Esophagus muscularis mucosa (tissue), 4 donors: ENCODE results near the gene TMEM88. TPM values are rescaled to one million over a fixed set of nuclear protein-coding genes. Genes with fewer than 3 reads are reported as not detected.

Experiments
- DNase-seq: peaks from one replicate; pipeline ENCODE4 v3.0.0-alpha.2; 2017; ENCODE audit errors: extremely low spot score
- H3K27ac ChIP-seq, 4 donors: fragments of 200-600 bp; sonication (generic); replicated peaks in 1 of 4; 1 replicate in 3 of 4; 2 replicates in 1 of 4; pipeline ENCODE4 v1.5.1; 2016 to 2019; ENCODE audit warnings: mild to moderate bottlenecking in 1 of 4
- H3K27me3 ChIP-seq, 4 donors: fragments of 200-600 bp; sonication (generic); one replicate each; pipeline versions ENCODE4 v1.5.1 to v1.6.0; 2016 to 2019
- H3K36me3 ChIP-seq, 4 donors: fragments of 200-600 bp; sonication (generic); one replicate each; pipeline ENCODE4 v1.5.1; 2016 to 2019
- H3K4me1 ChIP-seq, 4 donors: fragments of 200-600 bp; sonication (generic); one replicate each; pipeline ENCODE4 v1.5.1; 2016 to 2019
- H3K4me3 ChIP-seq, 4 donors: fragments of 200-600 bp; sonication (generic); 1 replicate in 2 of 4; 2 replicates in 2 of 4; pipeline ENCODE4 v1.5.1; 2016 to 2019; ENCODE audit warnings: mild to moderate bottlenecking in 4 of 4, moderate library complexity in 1 of 4
- H3K9me3 ChIP-seq, 4 donors: fragments of 200-600 bp; sonication (generic); 1 replicate in 3 of 4; 2 replicates in 1 of 4; pipeline ENCODE4 v1.5.1; 2016 to 2019
- CTCF ChIP-seq, 3 experiments: fragments of 200-600 bp in 2 of 3; fragments of 450-650 bp in 1 of 3; sonication (generic) in 2 of 3; IDR thresholded peaks; one replicate each; pipeline ENCODE4 v1.5.1; 2017 to 2019; ENCODE audit warnings: antibody characterized with exemption in 3 of 3, mild to moderate bottlenecking in 2 of 3, moderate library complexity in 1 of 3
- EP300 ChIP-seq: sonication (generic); formaldehyde crosslinking; IDR thresholded peaks from one replicate; pipeline ENCODE4 v1.6.1; 2017; ENCODE audit warnings: antibody characterized with exemption
- POLR2A ChIP-seq: fragments of 450-650 bp; IDR thresholded peaks from one replicate; pipeline ENCODE4 v1.6.1; 2017; ENCODE audit warnings: antibody characterized with exemption, moderate library complexity, mild to moderate bottlenecking, low read depth
- POLR2AphosphoS5 ChIP-seq, 2 donors: sonication (generic); formaldehyde crosslinking; IDR thresholded peaks; one replicate each; pipeline ENCODE4 v1.6.1; 2017; ENCODE audit warnings: antibody characterized with exemption in 2 of 2
- WGBS: methylation state at CpG from one replicate; pipeline ENCODE4 v1.1.5; 2018; 5-methylcytosine and 5-hydroxymethylcytosine counted together
- intact Hi-C: fragments of 100-400 bp; cut with DNase I; formaldehyde crosslinking; loops from one replicate; pipeline ENCODE4 v1.15.1; 2023
- total RNA-seq, 4 donors: library from RNA; depleted of rRNA; stranded (reverse); fragments of >200 nt; gene quantifications; one replicate each; pipeline versions ENCODE4 v1.1.0 to v1.2.1, GENCODE V29; 2016

TMEM88 gene
- total RNA-seq, 4 donors from 2014 or later, result 13.3 to 45.9 (median 42.5) TPM

GRCh38 chr17:7856011-7856810 is 1.3 kb downstream of the TMEM88 start:
- Histone ChIP-seq H3K27ac (peak overlapping the region; percentile 91 to 95 (median 94)), H3K4me1 (peaks cover 45 to 62% (median 55%) of the 10 kb centered on the region in 4 donors), H3K36me3 (peaks cover 15 to 41% (median 30%) of the 10 kb centered on the region in 4 donors), H3K4me3 (peak overlapping the region; percentile 69 to 76 (median 74)), H3K9me3 (no peaks in the 10 kb centered on the region), H3K27me3 (no peaks in the 10 kb centered on the region)
- DNase-seq, result no peak
- intact Hi-C loops, result no loop called here
- TF ChIP-seq CTCF (IDR thresholded peaks at IDR 0.05) (no peak), POLR2A (no peak), EP300 (no peak), POLR2AphosphoS5 (IDR thresholded peaks at IDR 0.05) (peak; percentile 43 to 53)
- WGBS, result 11% methylated on average over 21 of the region's 29 CpGs

GRCh38 chr17:7856811-7857712 is 2.2 kb downstream of the TMEM88 start, which contains the start of gene NAA38:
Gene NAA38, minus strand, starts transcription at chr17:7857559. Its CDS starts 96 bp downstream, at chr17:7857463.
- intact Hi-C loops, result no loop called here

GRCh38 chr17:7857713-7858521 is 3.1 kb downstream of the TMEM88 start, which contains the start of gene CYB5D1:
Gene CYB5D1, plus strand, starts transcription at chr17:7858003. Its CDS starts 132 bp downstream, at chr17:7858135.
- Histone ChIP-seq H3K27ac (peak within 1 kb of the TSS; percentile 91 to 95 (median 94)), H3K4me3 (peak within 1 kb of the TSS; percentile 69 to 76 (median 74)), H3K9me3 (no peaks in the 10 kb centered on the region), H3K4me1 (peaks cover 30 to 53% (median 43%) of the 10 kb centered on the region in 4 donors), H3K36me3 (peaks cover 9 to 26% (median 20%) of the 10 kb centered on the region in 4 donors), H3K27me3 (no peaks in the 10 kb centered on the region)
- intact Hi-C loops, result no loop called here
- TF ChIP-seq CTCF (IDR thresholded peaks at IDR 0.05), result peak in 1 of 3 experiments; percentile 7
- TF ChIP-seq POLR2A, result no peak
- TF ChIP-seq POLR2AphosphoS5 (IDR thresholded peaks at IDR 0.05), result peak; percentile 85 to 86
- no peak for TF ChIP-seq EP300
- WGBS, result 3% methylated on average over 35 of the region's 48 CpGs
- peak; percentile 98 for DNase-seq

More at GRCh38 chr17:7856811-7857712, 2.2 kb downstream of the TMEM88 start, which contains the start of gene NAA38:
- Histone ChIP-seq H3K36me3 (peaks cover 13 to 35% (median 29%) of the 10 kb centered on the region in 4 donors), H3K27me3 (no peaks in the 10 kb centered on the region), H3K27ac (peak within 1 kb of the TSS; percentile 91 to 95 (median 94)), H3K4me3 (peak within 1 kb of the TSS; percentile 69 to 76 (median 74)), H3K9me3 (no peaks in the 10 kb centered on the region), H3K4me1 (peaks cover 38 to 53% (median 47%) of the 10 kb centered on the region in 4 donors)
- TF ChIP-seq EP300 (no peak), POLR2A (peak; percentile 39), CTCF (IDR thresholded peaks at IDR 0.05) (peak; percentile 46 to 67 (median 55)), POLR2AphosphoS5 (IDR thresholded peaks at IDR 0.05) (peak; percentile 88 to 91)
- DNase-seq, result peak; percentile 99
- WGBS, result under 1% methylated on average over 49 of the region's 64 CpGs

- Histone ChIP-seq H3K36me3 (peaks cover 3 to 21% (median 15%) of the 10 kb centered on the region in 4 donors), H3K27me3 (no peaks in the 10 kb centered on the region), H3K4me1 (peaks cover 28 to 56% (median 44%) of the 10 kb centered on the region in 4 donors), H3K4me3 (peak overlapping the region; percentile 69 to 76 (median 74)), H3K27ac (peak overlapping the region; percentile 91 to 95 (median 94)), H3K9me3 (no peaks in the 10 kb centered on the region)
- TF ChIP-seq POLR2AphosphoS5 (IDR thresholded peaks at IDR 0.05), result no peak
- no peak for TF ChIP-seq EP300
- TF ChIP-seq CTCF (IDR thresholded peaks at IDR 0.05), result peak; percentile 37 to 56 (median 53)
- no peak for DNase-seq
- intact Hi-C loops, result no loop called here
- no CpG with 5 or more reads among the region's 20 CpGs for WGBS
Observed at GRCh38 chr17:7858522-7858810, 3.6 kb downstream of the TMEM88 start.
